ENCODE measurements around the gene LRRC71. TPM values are rescaled to one million over a fixed set of nuclear protein-coding genes. Genes with fewer than 3 reads are reported as not detected.

LRRC71 gene
- total RNA-seq, 1 donor from 2014 or later = 2.5 TPM

DNA sequence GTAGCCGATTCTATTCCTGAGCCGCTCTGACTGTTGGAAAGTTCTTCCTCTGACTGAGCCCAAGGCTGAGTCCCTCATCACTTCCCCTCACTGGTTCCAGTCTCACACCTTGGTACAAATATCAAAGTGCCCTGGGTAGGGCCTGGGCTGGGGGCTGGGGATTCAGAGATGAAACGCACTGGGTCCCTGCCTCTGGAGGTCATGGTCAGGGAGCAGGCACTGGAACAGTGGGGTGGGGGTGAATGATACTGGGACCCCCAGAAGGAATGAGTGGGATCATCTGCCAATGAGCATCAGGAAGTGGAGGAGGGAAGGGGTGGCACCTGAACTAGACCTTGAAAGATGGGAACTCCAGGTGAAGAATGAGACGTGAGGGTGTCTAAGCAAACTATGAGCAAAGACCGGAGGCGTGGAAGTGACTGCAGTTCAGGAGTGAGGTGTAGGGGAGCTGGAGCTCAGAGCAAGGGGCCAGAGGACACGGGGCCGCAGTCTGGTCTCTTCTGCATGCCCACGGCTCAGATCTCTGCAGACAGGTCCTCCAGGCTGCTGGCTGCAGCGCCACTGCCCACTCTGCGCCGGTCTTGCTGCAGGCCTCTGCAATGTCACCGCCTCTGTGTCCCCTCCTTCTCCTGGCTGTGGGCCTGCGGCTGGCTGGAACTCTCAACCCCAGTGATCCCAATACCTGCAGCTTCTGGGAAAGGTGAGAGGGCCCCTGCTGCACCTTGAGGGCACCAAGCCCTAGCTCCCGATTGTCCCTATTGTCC lies 16.9 kb upstream of the LRRC71 start:
- intact Hi-C loops (cut with DNase I) = no loop called here
- DNase-seq (ENCODE audit: low spot score) = no peak
- no peak for ATAC-seq

GRCh38 chr1:156904187-156904959 lies 16.1 kb upstream of the LRRC71 start:
- intact Hi-C loops (cut with DNase I) = no loop called here
- ATAC-seq (no peak), DNase-seq (ENCODE audit: low spot score) (no peak)

GRCh38 chr1:156905176-156905575 lies 15.3 kb upstream of the LRRC71 start:
- intact Hi-C loops (cut with DNase I) = no loop called here

DNA sequence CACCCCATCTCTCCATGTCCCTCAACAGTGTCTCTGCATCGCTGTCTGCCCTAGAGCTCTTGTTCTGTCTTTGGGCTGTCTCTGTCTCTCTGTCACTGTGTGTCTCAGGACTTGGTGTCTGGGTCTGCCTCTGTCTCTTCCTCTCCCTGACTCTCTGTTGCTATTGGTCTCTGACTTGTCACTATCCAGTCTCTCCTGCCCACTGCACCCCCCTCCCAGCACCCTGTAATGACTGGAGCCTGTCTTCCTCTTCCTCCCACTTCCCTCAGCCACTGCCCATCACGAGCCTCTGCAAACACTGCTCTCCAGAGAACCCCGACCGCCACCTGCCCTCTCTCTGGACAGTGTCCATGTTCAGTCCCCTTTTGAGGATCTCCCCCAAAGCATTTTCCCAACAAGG lies 14.8 kb upstream of the LRRC71 start:
- no peak for ATAC-seq
- DNase-seq (ENCODE audit: low spot score) = no peak
- intact Hi-C loops (cut with DNase I) = no loop called here

More at GRCh38 chr1:156905176-156905575, 15.3 kb upstream of the LRRC71 start:
- no peak for DNase-seq (ENCODE audit: low spot score)
- no peak for ATAC-seq

DNA sequence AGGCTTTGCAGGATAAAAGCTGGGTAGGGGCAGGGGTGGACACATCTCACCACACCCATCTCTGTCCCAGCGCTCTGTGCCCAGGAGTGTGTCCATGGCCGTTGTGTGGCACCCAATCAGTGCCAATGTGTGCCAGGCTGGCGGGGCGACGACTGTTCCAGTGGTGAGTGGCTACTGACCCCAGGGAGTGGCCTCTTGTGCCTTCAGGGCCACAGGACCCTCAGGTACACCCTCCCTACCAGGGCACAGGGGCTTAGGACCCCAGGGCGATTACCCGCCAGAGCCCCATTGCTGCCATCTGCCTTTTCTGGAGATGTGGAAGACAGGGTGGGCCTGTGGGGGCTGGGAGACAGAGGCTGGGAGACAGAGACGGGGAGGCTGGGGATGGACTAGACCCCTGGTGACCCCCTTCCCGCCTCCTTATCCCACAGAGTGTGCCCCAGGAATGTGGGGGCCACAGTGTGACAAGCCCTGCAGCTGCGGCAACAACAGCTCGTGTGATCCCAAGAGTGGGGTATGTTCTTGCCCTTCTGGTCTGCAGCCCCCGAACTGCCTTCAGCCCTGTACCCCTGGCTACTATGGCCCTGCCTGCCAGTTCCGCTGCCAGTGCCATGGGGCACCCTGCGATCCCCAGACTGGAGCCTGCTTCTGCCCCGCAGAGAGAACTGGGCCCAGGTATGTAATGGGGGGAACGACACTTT lies 14.1 kb upstream of the LRRC71 start:
- intact Hi-C loops (cut with DNase I) = no loop called here
- no peak for DNase-seq (ENCODE audit: low spot score)
- ATAC-seq = no peak

GRCh38 chr1:156908541-156908940 lies 11.9 kb upstream of the LRRC71 start:
- intact Hi-C loops (cut with DNase I) = no loop called here
- DNase-seq (ENCODE audit: low spot score) (no peak), ATAC-seq (no peak)

DNA sequence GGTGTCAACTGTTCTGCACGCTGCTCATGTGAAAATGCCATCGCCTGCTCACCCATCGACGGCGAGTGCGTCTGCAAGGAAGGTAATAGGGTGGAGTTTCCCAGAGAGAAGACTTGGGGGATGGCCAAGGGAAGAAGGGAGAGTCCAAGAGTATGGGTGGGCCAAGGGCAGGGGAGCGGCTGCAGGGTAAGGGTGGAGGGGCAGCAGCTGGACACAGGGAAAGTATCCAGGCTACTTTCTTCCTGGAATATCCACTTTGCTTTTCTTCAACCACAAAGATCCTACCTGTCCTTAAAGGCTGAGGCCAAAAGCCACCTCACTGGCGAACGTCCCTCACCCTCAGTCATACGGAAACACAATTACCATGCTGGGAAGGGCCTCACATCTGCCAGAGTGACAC lies 11.5 kb upstream of the LRRC71 start:
- intact Hi-C loops (cut with DNase I) = no loop called here
- no peak for DNase-seq (ENCODE audit: low spot score)
- ATAC-seq = peak; percentile 43

GRCh38 chr1:156909671-156910070 lies 10.8 kb upstream of the LRRC71 start:
- no peak for ATAC-seq

GRCh38 chr1:156910309-156910782 lies 10.1 kb upstream of the LRRC71 start:
- ATAC-seq (peak; percentile 33), DNase-seq (ENCODE audit: low spot score) (no peak)
- intact Hi-C loops (cut with DNase I) = no loop called here

More at GRCh38 chr1:156909671-156910070, 10.8 kb upstream of the LRRC71 start:
- DNase-seq (ENCODE audit: low spot score) = no peak
- intact Hi-C loops (cut with DNase I) = no loop called here

DNA sequence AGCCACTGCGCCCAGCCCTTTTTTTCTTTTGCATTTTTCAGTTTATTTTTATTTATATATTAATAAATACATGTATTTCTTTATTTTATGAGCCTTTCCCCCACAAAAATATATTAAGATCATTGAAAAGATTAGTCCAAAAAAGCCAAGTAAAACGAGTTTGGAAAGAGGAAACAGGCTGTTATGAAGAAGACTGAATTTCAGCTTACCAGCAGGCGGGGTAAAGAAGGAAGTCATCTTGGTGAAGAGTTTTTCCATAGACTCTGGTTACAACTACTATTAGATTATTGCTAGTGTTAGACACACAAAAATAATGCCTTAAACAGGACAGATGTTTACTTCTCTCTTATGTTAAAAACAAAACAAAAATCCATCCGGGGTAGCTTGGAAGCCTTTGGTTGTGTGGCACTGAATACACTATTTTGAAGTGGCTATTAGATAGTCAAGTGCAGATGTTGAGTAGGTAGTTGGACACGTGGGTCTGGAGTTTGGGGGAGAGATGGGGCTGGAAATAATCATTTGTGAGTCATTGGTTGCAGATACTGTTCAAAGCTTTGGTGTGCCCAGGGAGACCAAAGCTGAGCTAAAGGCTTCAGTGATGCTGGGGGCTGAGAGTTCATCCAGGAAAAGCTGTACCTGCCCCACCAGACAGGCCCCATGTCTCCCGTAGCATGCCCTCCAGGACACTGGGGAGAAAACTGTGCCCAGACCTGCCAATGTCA lies 8.7 kb upstream of the LRRC71 start:
- DNase-seq (ENCODE audit: low spot score) (no peak), ATAC-seq (no peak)
- intact Hi-C loops (cut with DNase I) = no loop called here

- ATAC-seq (no peak), DNase-seq (ENCODE audit: low spot score) (no peak)
- intact Hi-C loops (cut with DNase I) = no loop called here
Measured at GRCh38 chr1:156912310-156912709, 8.1 kb upstream of the LRRC71 start.

DNA sequence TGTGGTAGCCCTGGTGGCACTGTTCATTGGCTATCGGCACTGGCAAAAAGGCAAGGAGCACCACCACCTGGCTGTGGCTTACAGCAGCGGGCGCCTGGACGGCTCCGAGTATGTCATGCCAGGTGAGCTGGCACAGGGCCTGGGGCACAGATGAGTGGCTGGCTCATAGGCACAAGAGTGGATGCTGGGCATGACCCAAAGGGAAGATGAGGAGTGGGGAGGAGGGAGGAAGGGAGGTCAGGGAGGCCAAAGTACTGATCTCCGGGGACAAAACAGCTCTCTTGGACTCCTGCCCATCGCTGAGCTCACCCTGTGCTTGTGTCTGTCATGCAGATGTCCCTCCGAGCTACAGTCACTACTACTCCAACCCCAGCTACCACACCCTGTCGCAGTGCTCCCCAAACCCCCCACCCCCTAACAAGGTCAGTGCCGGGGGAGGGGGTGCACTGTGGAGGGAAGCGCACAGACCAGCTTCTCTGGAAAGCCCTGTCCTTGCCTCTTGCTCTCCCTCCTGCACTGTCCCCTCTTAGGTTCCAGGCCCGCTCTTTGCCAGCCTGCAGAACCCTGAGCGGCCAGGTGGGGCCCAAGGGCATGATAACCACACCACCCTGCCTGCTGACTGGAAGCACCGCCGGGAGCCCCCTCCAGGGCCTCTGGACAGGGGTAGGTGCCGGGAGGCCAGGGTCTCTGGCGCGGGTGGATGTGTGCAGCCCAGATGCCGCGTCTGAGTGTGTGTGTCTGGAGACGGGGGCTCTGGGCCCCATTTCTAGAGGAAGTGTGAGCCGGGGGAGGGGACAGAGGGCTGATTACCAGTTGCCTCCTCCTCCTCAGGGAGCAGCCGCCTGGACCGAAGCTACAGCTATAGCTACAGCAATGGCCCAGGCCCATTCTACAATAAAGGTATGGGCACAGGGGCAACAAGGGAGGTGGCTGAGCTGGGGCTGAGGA lies 7.3 kb upstream of the LRRC71 start:
- intact Hi-C loops (cut with DNase I) = no loop called here
- DNase-seq (ENCODE audit: low spot score) (no peak), ATAC-seq (peak; percentile 17)

- ATAC-seq (no peak), DNase-seq (ENCODE audit: low spot score) (no peak)
- intact Hi-C loops (cut with DNase I) = no loop called here
Measured at GRCh38 chr1:156913809-156914387, 6.5 kb upstream of the LRRC71 start.

DNA sequence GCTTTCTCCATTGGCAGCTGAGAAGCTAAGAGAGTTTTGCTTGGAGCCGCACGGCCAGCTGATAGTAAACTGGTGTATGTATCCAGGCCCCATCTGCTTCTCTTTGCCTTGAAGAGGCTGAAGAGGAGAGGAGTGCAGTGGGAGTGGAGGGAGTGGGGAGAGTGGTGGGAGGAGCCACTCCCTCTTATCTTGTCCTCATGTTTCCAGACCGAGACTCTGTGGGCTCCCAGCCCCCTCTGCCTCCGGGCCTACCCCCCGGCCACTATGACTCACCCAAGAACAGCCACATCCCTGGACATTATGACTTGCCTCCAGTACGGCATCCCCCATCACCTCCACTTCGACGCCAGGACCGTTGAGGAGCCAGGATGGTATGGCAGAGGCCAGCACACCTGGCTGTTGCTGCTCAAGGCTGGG lies 6.0 kb upstream of the LRRC71 start:
- intact Hi-C loops (cut with DNase I) = no loop called here
- DNase-seq (ENCODE audit: low spot score) (no peak), ATAC-seq (no peak)

- intact Hi-C loops (cut with DNase I) = no loop called here
- no peak for DNase-seq (ENCODE audit: low spot score)
- no peak for ATAC-seq
Measured at GRCh38 chr1:156921053-156921529, 659 bp downstream of the LRRC71 start.

- no peak for DNase-seq (ENCODE audit: low spot score)
- intact Hi-C loops (cut with DNase I) = no loop called here
- no peak for ATAC-seq
Measured at GRCh38 chr1:156922986-156923669, 2.7 kb downstream of the LRRC71 start.

Data from sciatic nerve (tissue), 2 donors.